Caco-2 (cell line): Measurements from ENCODE around the gene UBE3C. TPM values are rescaled to one million over a fixed set of nuclear protein-coding genes. Genes with fewer than 3 reads are reported as not detected.

ENCODE experiments used
- BruUV-seq: library from RNA; stranded (reverse); fragments of 400-500 nt; replicated peaks from 2 replicates; lab custom pipeline; 2021; lab: Mats Ljungman, UMichigan
- CTCF ChIA-PET: fragments of 300-600 bp; sonication (Branson Sonifier 250); formaldehyde crosslinking; loops from one replicate; lab custom pipeline; 2022; ENCODE audit warnings: antibody characterized with exemption; lab: Charles Lee
- POLR2A ChIA-PET: fragments of 300-600 bp; sonication (Branson Sonifier 250); formaldehyde crosslinking; loops from one replicate; lab custom pipeline; 2022; ENCODE audit warnings: antibody characterized with exemption; lab: Charles Lee
- DNase-seq, 2 experiments: peaks; one replicate each; pipeline versions ENCODE4 v3.0.0 to v3.0.0-alpha.2; 2020 to 2022
- H3K27me3 ChIP-seq: replicated peaks from 2 replicates; pipeline ENCODE4 v1.6.0; 2011; ENCODE audit warnings: low read length; ENCODE audit not compliant: control insufficient read depth, insufficient read depth
- H3K36me3 ChIP-seq: 2 replicates; pipeline ENCODE4 v1.5.1; 2011; ENCODE audit warnings: low read length; ENCODE audit not compliant: control insufficient read depth, insufficient read depth
- H3K4me1 ChIP-seq: fragments of 250-450 bp; sonication (Bioruptor Pico); 2 replicates; pipeline ENCODE4 v1.5.1; 2020; ENCODE audit warnings: mild to moderate bottlenecking
- H3K4me3 ChIP-seq: 2 replicates; pipeline ENCODE4 v1.5.1; 2011; ENCODE audit warnings: low read depth, mild to moderate bottlenecking, control low read depth, low read length
- H3K9me3 ChIP-seq: fragments of 250-450 bp; sonication (Bioruptor Pico); 2 replicates; pipeline ENCODE4 v1.5.1; 2020; ENCODE audit warnings: mild to moderate bottlenecking, moderate library complexity
- H3K27ac Mint-ChIP-seq: one replicate; pipeline ENCODE4 v1.8.0; 2022; ENCODE audit warnings: mixed read lengths; ENCODE audit not compliant: unreplicated experiment
- H3K27me3 Mint-ChIP-seq: one replicate; pipeline ENCODE4 v1.8.0; 2022; ENCODE audit warnings: mixed read lengths; ENCODE audit not compliant: insufficient read depth, unreplicated experiment
- H3K36me3 Mint-ChIP-seq: one replicate; pipeline ENCODE4 v1.8.0; 2022; ENCODE audit warnings: mild to moderate bottlenecking, mixed read lengths; ENCODE audit not compliant: insufficient read depth, unreplicated experiment
- H3K4me1 Mint-ChIP-seq: one replicate; pipeline ENCODE4 v1.8.0; 2022; ENCODE audit warnings: low read depth, mixed read lengths; ENCODE audit not compliant: unreplicated experiment
- H3K4me3 Mint-ChIP-seq: one replicate; pipeline ENCODE4 v1.8.0; 2022; ENCODE audit warnings: mild to moderate bottlenecking, moderate library complexity, mixed read lengths; ENCODE audit not compliant: unreplicated experiment
- H3K9me3 Mint-ChIP-seq: one replicate; pipeline ENCODE4 v1.8.0; 2022; ENCODE audit warnings: mixed read lengths; ENCODE audit not compliant: unreplicated experiment
- CTCF ChIP-seq, 2 experiments: fragments of 200-600 bp in 1 of 2; IDR thresholded peaks; 1 replicate in 1 of 2; 2 replicates in 1 of 2; pipeline versions ENCODE4 v1.5.1 to v1.8.0; 2011 to 2022; ENCODE audit warnings: antibody characterized with exemption in 1 of 2, control low read depth in 1 of 2, inconsistent platforms in 1 of 2, low read depth in 1 of 2, low read length in 1 of 2, mild to moderate bottlenecking in 1 of 2, moderate library complexity in 1 of 2; ENCODE audit not compliant: insufficient read depth in 1 of 2, severe bottlenecking in 1 of 2, unreplicated experiment in 1 of 2
- intact Hi-C: fragments of 100-400 bp; cut with micrococcal nuclease; formaldehyde crosslinking; loops from one replicate; pipeline ENCODE4 v1.10.0; 2022; ENCODE audit not compliant: unreplicated experiment
- total RNA-seq: library from RNA; stranded (reverse); gene quantifications from 2 replicates; pipeline ENCODE4 v1.2.3, GENCODE V29; 2022

Gene UBE3C
- total RNA-seq, 1 experiment from 2014 or later = 76.1 TPM

DNA sequence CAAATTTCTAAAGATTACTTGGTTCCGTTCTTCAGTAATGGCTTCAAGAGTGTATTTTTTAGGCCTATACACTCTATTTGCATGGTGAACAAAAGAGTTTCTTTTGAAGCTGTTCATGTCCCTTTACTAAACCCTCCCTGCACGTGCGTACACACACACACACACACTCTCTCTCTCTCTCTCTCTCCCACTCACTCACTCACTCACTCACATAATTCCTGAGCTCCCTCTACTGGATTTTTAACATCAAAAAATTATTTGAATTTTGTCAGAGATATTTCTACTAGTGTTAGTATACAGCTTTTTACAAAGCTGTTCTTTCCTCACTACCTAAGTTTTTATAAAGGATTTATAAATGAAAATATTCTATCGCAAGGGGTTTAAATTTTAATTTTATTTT is 85.9 kb downstream of the UBE3C start:
- CTCF ChIA-PET = interaction anchor here (0.6 to 2.0 kb wide), 4 partner anchors 26 to 275 kb away, joined by 3 to 4 read pairs (median 4); partner anchors contain the start of gene NOM1
- H3K9me3 ChIP-seq = no peaks in the 10 kb centered on the region
- no peaks in the 10 kb centered on the region for H3K36me3 ChIP-seq
- H3K4me3 ChIP-seq = no peak overlapping the region
- peak; percentile 10 to 23 for TF ChIP-seq CTCF (IDR thresholded peaks at IDR 0.05; ENCODE audit: insufficient read depth in 1 of 2, low read depth in 1 of 2, low read length in 1 of 2, severe bottlenecking in 1 of 2, unreplicated experiment in 1 of 2)
- peak in 1 of 2 experiments; percentile 13 for DNase-seq
- POLR2A ChIA-PET = no interaction called here
- H3K9me3 Mint-ChIP-seq = no peaks in the 10 kb centered on the region
- H3K4me3 Mint-ChIP-seq = no peak overlapping the region
- H3K27me3 ChIP-seq = no peaks in the 10 kb centered on the region
- intact Hi-C loops = loop anchor here (5.0 kb wide), 2 partner anchors 48 to 252 kb away; no protein-coding TSS in a partner anchor
- H3K4me1 ChIP-seq = no peaks in the 10 kb centered on the region
- H3K4me1 Mint-ChIP-seq = no peaks in the 10 kb centered on the region
- no TSS peak for BruUV-seq
- H3K36me3 Mint-ChIP-seq = peaks cover 88% of the 10 kb centered on the region
- no peaks in the 10 kb centered on the region for H3K27me3 Mint-ChIP-seq
- no peak overlapping the region for H3K27ac Mint-ChIP-seq

DNA sequence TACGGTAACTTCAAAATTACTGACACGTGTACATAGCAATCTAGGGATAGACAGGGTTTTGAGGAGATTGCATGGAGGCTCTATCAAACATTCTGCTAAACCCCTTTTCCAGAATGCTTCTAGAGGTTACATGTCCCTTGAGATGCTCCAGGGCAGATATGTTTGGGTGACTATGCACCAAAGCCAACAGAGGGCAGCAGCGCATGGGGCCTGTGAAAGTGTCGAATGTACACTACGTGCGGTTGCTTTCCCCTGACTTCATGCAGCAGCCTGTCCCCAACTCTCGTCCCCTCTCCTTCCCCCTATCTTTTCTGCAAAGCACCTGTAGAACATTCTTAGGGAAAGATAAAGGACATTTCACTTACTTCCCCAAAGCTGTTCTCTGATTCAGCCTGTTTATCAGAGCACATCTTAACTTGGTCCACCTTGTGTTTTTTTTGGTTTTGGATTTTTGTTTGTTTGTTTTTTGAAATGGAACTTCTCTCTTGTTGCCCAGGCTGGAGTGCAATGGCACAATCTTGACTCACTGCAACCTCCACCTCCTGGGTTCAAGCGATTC is 90.2 kb downstream of the UBE3C start:
- Histone ChIP-seq H3K36me3 (no peaks in the 10 kb centered on the region), H3K9me3 (no peaks in the 10 kb centered on the region), H3K4me3 (no peak overlapping the region), H3K4me1 (no peaks in the 10 kb centered on the region), H3K27me3 (no peaks in the 10 kb centered on the region)
- Mint-ChIP-seq H3K4me3 (no peak overlapping the region), H3K27me3 (no peaks in the 10 kb centered on the region), H3K9me3 (no peaks in the 10 kb centered on the region), H3K36me3 (peaks cover 80% of the 10 kb centered on the region), H3K4me1 (no peaks in the 10 kb centered on the region), H3K27ac (no peak overlapping the region)
- ChIA-PET POLR2A (no interaction called here), CTCF (no interaction called here)
- intact Hi-C loops = loop anchor here (5.0 kb wide), 1 partner anchor 43 kb away; no protein-coding TSS in a partner anchor
- peak in 1 of 2 experiments; percentile 56 for TF ChIP-seq CTCF (IDR thresholded peaks at IDR 0.05; ENCODE audit: insufficient read depth in 1 of 2, low read depth in 1 of 2, low read length in 1 of 2, severe bottlenecking in 1 of 2, unreplicated experiment in 1 of 2)
- no TSS peak for BruUV-seq
- DNase-seq = peak; percentile 48 to 53

DNA sequence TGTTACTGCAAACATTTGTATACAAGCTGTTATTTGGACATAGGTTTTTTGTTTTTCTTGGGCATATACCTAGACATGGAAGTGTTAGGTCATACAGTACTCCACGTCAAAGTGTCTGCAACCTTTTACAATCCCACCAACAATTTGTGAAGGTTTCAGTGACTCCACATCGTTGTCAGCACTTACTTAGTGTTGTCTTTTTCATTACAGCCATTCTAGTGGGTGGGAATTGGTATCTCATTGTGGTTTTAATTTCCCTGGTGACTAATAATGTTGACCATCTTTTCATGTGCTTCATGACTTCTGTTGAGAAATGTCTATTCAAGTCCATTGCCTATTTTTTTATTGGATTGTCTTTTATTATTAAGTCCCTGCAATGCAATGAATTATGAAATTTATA is 95.0 kb downstream of the UBE3C start:
- Histone ChIP-seq H3K9me3 (no peaks in the 10 kb centered on the region), H3K27me3 (no peaks in the 10 kb centered on the region), H3K4me3 (no peak overlapping the region), H3K36me3 (no peaks in the 10 kb centered on the region), H3K4me1 (no peaks in the 10 kb centered on the region)
- no peak for TF ChIP-seq CTCF (IDR thresholded peaks at IDR 0.05; ENCODE audit: insufficient read depth in 1 of 2, low read depth in 1 of 2, low read length in 1 of 2, severe bottlenecking in 1 of 2, unreplicated experiment in 1 of 2)
- intact Hi-C loops = no loop called here
- H3K27ac Mint-ChIP-seq = no peak overlapping the region
- peaks cover 83% of the 10 kb centered on the region for H3K36me3 Mint-ChIP-seq
- DNase-seq = no peak
- H3K4me1 Mint-ChIP-seq = no peaks in the 10 kb centered on the region
- no peaks in the 10 kb centered on the region for H3K9me3 Mint-ChIP-seq
- ChIA-PET CTCF (interaction anchor here (0.7 kb wide), 1 partner anchor 127 kb away, joined by 3 read pairs; no protein-coding TSS in a partner anchor), POLR2A (no interaction called here)
- H3K4me3 Mint-ChIP-seq = no peak overlapping the region
- H3K27me3 Mint-ChIP-seq = no peaks in the 10 kb centered on the region
- no TSS peak for BruUV-seq
